Measurements from ENCODE around the gene HES3.

- no peak for TF ChIP-seq POLR2A (IDR thresholded peaks at IDR 0.05)
- TF ChIP-seq CTCF (IDR thresholded peaks at IDR 0.05) = no peak
These were observed at the start of gene HES3 for GRCh38 chr1:6243993-6244392.

All from esophagus squamous epithelium (tissue), 4 donors.